HCT116 (cell line): ENCODE measurements around the gene CYP27A1. TPM values are rescaled to one million over a fixed set of nuclear protein-coding genes. Genes with fewer than 3 reads are reported as not detected.

Experiments used
- ATAC-seq: fragments of 200-7000 bp; cut with Tn5 transposase; 2 replicates; pipeline ENCODE4 v1.9.1; 2020; ENCODE audit warnings: mild to moderate bottlenecking, moderate library complexity
- BruUV-seq: library from RNA; stranded (reverse); fragments of 400-500 nt; replicated peaks from 2 replicates; lab custom pipeline; 2021; lab: Mats Ljungman, UMichigan
- CTCF ChIA-PET: fragments of 300-600 bp; sonication (Branson Sonifier 250); formaldehyde crosslinking; loops from one replicate; lab custom pipeline; 2021; ENCODE audit warnings: antibody characterized with exemption; lab: Charles Lee
- POLR2A ChIA-PET: fragments of 300-600, 350-600 bp; sonication (Branson Sonifier 250); formaldehyde crosslinking; loops from one replicate; lab custom pipeline; 2021; ENCODE audit warnings: antibody characterized with exemption; lab: Charles Lee
- RAD21 ChIA-PET, 2 experiments: fragments of 300-600 bp; sonication (Branson Sonifier 250); formaldehyde crosslinking; loops; one replicate each; lab custom pipeline; 2023; ENCODE audit warnings: low total read pairs in 2 of 2; ENCODE audit not compliant: uncharacterized antibody in 2 of 2, unreplicated experiment in 2 of 2, low non-redundant PET in 1 of 2; lab: Charles Lee
- DNase-seq: peaks from one replicate; pipeline ENCODE4 v3.0.0-alpha.2; 2010; ENCODE audit warnings: low read depth, low spot score
- H2AFZ ChIP-seq: fragments of 200-600 bp; shearing (Covaris generic), sonication (generic); 2 replicates; pipeline ENCODE4 v1.6.1; 2017; ENCODE audit warnings: low read depth, mixed run types, mixed read lengths, antibody characterized with exemption, low read length; ENCODE audit not compliant: poor library complexity, severe bottlenecking
- H3K27ac ChIP-seq: 2 replicates; pipeline ENCODE4 v1.5.1; 2012; ENCODE audit warnings: low read depth, low read length
- H3K27me3 ChIP-seq: fragments of 200-600 bp; sonication (generic); 2 replicates; pipeline ENCODE4 v1.6.1; 2016; ENCODE audit warnings: mixed run types, low read length, mixed read lengths; ENCODE audit not compliant: insufficient read depth
- H3K36me3 ChIP-seq, 2 experiments: fragments of 200-500 bp in 1 of 2; fragments of 200-600 bp in 1 of 2; sonication (Bioruptor generic) in 1 of 2; sonication (generic) in 1 of 2; 2 replicates each; pipeline versions ENCODE4 v1.5.1 to v1.6.1; 2014 to 2016; ENCODE audit warnings: low read length in 2 of 2, inconsistent platforms in 1 of 2, mixed read lengths in 1 of 2, mixed run types in 1 of 2; ENCODE audit not compliant: insufficient read depth in 2 of 2, control insufficient read depth in 1 of 2
- H3K4me1 ChIP-seq, 2 experiments: fragments of 200-600 bp in 1 of 2; sonication (generic) in 1 of 2; 2 replicates each; pipeline versions ENCODE4 v1.5.1 to v1.6.1; 2012 to 2017; ENCODE audit warnings: low read length in 2 of 2, inconsistent platforms in 1 of 2, mild to moderate bottlenecking in 1 of 2, mixed read lengths in 1 of 2, mixed run types in 1 of 2, moderate library complexity in 1 of 2; ENCODE audit not compliant: insufficient read depth in 2 of 2, control insufficient read depth in 1 of 2
- H3K4me2 ChIP-seq: fragments of 200-600 bp; sonication (generic); 2 replicates; pipeline ENCODE4 v1.6.1; 2017; ENCODE audit warnings: mixed run types, low read length, mixed read lengths
- H3K4me3 ChIP-seq, 2 experiments: fragments of 200-600 bp in 1 of 2; sonication (generic) in 1 of 2; replicated peaks in 1 of 2; 2 replicates each; pipeline ENCODE4 v1.5.1; 2011 to 2016; ENCODE audit warnings: low read length in 2 of 2, control low read depth in 1 of 2, low read depth in 1 of 2, mild to moderate bottlenecking in 1 of 2, mixed read lengths in 1 of 2, mixed run types in 1 of 2
- H3K79me2 ChIP-seq: fragments of 200-600 bp; sonication (generic); 2 replicates; pipeline ENCODE4 v1.6.1; 2017; ENCODE audit warnings: mild to moderate bottlenecking, mixed run types, low read length, moderate library complexity, mixed read lengths; ENCODE audit not compliant: insufficient read depth
- H3K9ac ChIP-seq: fragments of 200-600 bp; sonication (generic); 2 replicates; pipeline ENCODE4 v1.6.1; 2016; ENCODE audit warnings: low read length, mixed read lengths
- H3K9me2 ChIP-seq: fragments of 200-600 bp; sonication (generic), shearing (Covaris generic); 2 replicates; pipeline ENCODE4 v1.6.1; 2017; ENCODE audit warnings: mixed run types, mild to moderate bottlenecking, moderate library complexity; ENCODE audit not compliant: insufficient read depth
- H3K9me3 ChIP-seq, 2 experiments: fragments of 200-500 bp in 1 of 2; fragments of 200-600 bp in 1 of 2; sonication (Bioruptor generic) in 1 of 2; sonication (generic) in 1 of 2; 2 replicates each; pipeline ENCODE4 v1.6.1; 2014 to 2017; ENCODE audit warnings: low read length in 2 of 2, mixed read lengths in 2 of 2, inconsistent platforms in 1 of 2, low read depth in 1 of 2, mild to moderate bottlenecking in 1 of 2, mixed run types in 1 of 2, moderate library complexity in 1 of 2; ENCODE audit not compliant: control insufficient read depth in 1 of 2, insufficient read depth in 1 of 2
- H4K20me1 ChIP-seq: fragments of 200-600 bp; sonication (generic), shearing (Covaris generic); 2 replicates; pipeline ENCODE4 v1.6.1; 2017; ENCODE audit warnings: mixed run types, mild to moderate bottlenecking, moderate library complexity; ENCODE audit not compliant: insufficient read depth
- ATF3 ChIP-seq: IDR thresholded peaks from 2 replicates; pipeline ENCODE4 v1.6.1; 2012
- CBX3 ChIP-seq: IDR thresholded peaks from 2 replicates; pipeline ENCODE4 v1.6.1; 2012; ENCODE audit warnings: low read depth
- CEBPB ChIP-seq: IDR thresholded peaks from 2 replicates; pipeline ENCODE4 v1.6.1; 2012; ENCODE audit warnings: low read depth
- EZH2phosphoT487 ChIP-seq: fragments of 200-600 bp; IDR thresholded peaks from 2 replicates; pipeline ENCODE4 v1.6.1; 2018; ENCODE audit warnings: antibody characterized with exemption, borderline replicate concordance
- FOSL1 ChIP-seq: IDR thresholded peaks from 2 replicates; pipeline ENCODE4 v1.6.1; 2012; ENCODE audit warnings: low read depth
- JUND ChIP-seq: IDR thresholded peaks from 2 replicates; pipeline ENCODE4 v1.6.1; 2012
- POLR2AphosphoS5 ChIP-seq: IDR thresholded peaks from 2 replicates; pipeline ENCODE4 v1.6.1; 2011; ENCODE audit warnings: mild to moderate bottlenecking, low read depth, low read length, moderate library complexity
- REST ChIP-seq: IDR thresholded peaks from 2 replicates; pipeline ENCODE4 v1.6.1; 2012; ENCODE audit warnings: low read depth
- SIN3A ChIP-seq: IDR thresholded peaks from 2 replicates; pipeline ENCODE4 v1.6.1; 2012; ENCODE audit warnings: low read depth
- SP1 ChIP-seq: IDR thresholded peaks from 2 replicates; pipeline ENCODE4 v1.6.1; 2012; ENCODE audit warnings: low read depth
- TCF7L2 ChIP-seq: IDR thresholded peaks from 2 replicates; pipeline ENCODE4 v1.7.0; 2011; ENCODE audit warnings: borderline replicate concordance, inconsistent platforms; ENCODE audit not compliant: insufficient read depth, insufficient read length; ENCODE audit errors: extremely low read depth
- YY1 ChIP-seq: IDR thresholded peaks from 2 replicates; pipeline ENCODE4 v1.6.1; 2011; ENCODE audit warnings: low read length, low read depth, moderate library complexity, mild to moderate bottlenecking; ENCODE audit not compliant: insufficient replicate concordance; ENCODE audit errors: extremely low read depth
- ZNF274 ChIP-seq: fragments of 200-500 bp; sonication (Bioruptor generic); IDR thresholded peaks from 2 replicates; pipeline ENCODE4 v1.6.1; 2014; ENCODE audit warnings: mild to moderate bottlenecking, low read depth, low read length, inconsistent platforms
- intact Hi-C: fragments of 100-400 bp; cut with micrococcal nuclease; formaldehyde crosslinking; loops from 2 replicates; pipeline ENCODE4 v1.10.0; 2022
- total RNA-seq: library from RNA; stranded (reverse); gene quantifications from one replicate; pipeline ENCODE4 v1.2.1, GENCODE V29; 2021; ENCODE audit not compliant: unreplicated experiment
- TF ChIP-seq, protein P1 (sequence below): IDR thresholded peaks from 2 replicates; pipeline ENCODE4 v1.6.1; 2011; ENCODE audit warnings: mild to moderate bottlenecking, low read length, moderate library complexity; ENCODE audit not compliant: insufficient replicate concordance; ENCODE audit errors: extremely low read depth

CYP27A1 gene
- total RNA-seq, 1 experiment from 2014 or later, result 1.6 TPM

DNA sequence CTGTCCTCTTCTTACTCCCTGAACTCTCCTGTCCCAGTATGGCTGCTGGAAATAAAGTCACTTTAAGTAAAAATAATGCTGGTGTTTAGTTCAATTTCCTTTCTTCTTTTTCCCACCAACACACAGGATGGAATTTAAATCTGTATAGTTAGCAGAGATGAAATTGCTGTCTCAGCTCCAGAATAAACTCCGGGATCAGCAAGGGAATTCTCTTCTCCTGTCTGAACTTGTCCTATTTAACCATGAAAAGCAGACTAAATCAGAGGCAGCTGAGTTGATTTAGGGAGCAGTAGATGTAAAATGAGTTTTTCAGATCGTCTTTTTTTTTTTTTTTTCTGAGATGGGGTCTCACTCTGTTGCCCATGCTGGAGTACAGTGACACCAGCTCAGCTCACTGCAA lies 45.4 kb upstream of the CYP27A1 start (continued):
- TF ChIP-seq TCF7L2 (no peak), YY1 (no peak), SP1 (no peak), POLR2AphosphoS5 (no peak), EZH2phosphoT487 (no peak), FOSL1 (no peak), CEBPB (no peak), SIN3A (no peak), CBX3 (no peak)

DNA sequence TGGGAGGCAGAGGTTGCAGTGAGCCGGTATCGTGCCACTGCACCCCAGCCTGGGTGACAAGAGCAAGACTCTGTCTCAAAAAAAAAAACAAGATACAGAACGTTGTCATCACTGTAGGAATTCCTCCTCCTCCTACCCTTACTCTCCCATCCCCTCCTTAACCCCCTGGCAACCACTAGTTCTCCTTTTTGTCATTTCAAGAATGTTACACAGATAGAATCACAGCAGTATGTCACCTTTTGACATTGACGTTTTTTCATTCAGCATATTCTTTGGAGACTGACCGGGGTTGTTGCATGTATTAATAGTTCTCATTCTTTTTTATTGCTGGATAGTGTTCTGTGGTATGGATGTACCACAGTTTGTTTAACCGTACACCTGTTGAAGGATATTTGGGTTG lies 38.9 kb upstream of the CYP27A1 start:
- no TSS peak for BruUV-seq
- H3K9me3 ChIP-seq, result no peaks in the 10 kb centered on the region
- intact Hi-C loops, result no loop called here
- DNase-seq (no peak), ATAC-seq (no peak)
- no peaks in the 10 kb centered on the region for H4K20me1 ChIP-seq
- H3K4me3 ChIP-seq, result no peak overlapping the region
- ChIA-PET CTCF (no interaction called here), POLR2A (no interaction called here), RAD21 (no interaction called here)
- peaks cover 35 to 45% of the 10 kb centered on the region in 2 experiments; a peak in 3 of 4 replicates for H3K36me3 ChIP-seq
- no peak overlapping the region for H2AFZ ChIP-seq
- H3K9me2 ChIP-seq, result no peaks in the 10 kb centered on the region
- no peaks in the 10 kb centered on the region for H3K27me3 ChIP-seq
- H3K79me2 ChIP-seq, result peaks cover 15% of the 10 kb centered on the region
- H3K4me1 ChIP-seq, result peaks cover 0 to 9% of the 10 kb centered on the region in 2 experiments; a peak in 1 of 4 replicates
- H3K9ac ChIP-seq, result no peak overlapping the region
- no peak overlapping the region for H3K4me2 ChIP-seq
- TF ChIP-seq CBX3 (no peak), ZNF274 (no peak), TCF7L2 (no peak), ATF3 (no peak), REST (no peak), JUND (no peak), CEBPB (no peak)
- TF ChIP-seq, protein P1, sequence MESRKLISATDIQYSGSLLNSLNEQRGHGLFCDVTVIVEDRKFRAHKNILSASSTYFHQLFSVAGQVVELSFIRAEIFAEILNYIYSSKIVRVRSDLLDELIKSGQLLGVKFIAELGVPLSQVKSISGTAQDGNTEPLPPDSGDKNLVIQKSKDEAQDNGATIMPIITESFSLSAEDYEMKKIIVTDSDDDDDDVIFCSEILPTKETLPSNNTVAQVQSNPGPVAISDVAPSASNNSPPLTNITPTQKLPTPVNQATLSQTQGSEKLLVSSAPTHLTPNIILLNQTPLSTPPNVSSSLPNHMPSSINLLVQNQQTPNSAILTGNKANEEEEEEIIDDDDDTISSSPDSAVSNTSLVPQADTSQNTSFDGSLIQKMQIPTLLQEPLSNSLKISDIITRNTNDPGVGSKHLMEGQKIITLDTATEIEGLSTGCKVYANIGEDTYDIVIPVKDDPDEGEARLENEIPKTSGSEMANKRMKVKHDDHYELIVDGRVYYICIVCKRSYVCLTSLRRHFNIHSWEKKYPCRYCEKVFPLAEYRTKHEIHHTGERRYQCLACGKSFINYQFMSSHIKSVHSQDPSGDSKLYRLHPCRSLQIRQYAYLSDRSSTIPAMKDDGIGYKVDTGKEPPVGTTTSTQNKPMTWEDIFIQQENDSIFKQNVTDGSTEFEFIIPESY, result no peak
- H3K27ac ChIP-seq, result no peak overlapping the region
